H9 (cell line): Measurements from ENCODE around the gene PPP1R13L. TPM values are rescaled to one million over a fixed set of nuclear protein-coding genes. Genes with fewer than 3 reads are reported as not detected.

Experiments
- DNase-seq: peaks from one replicate; pipeline ENCODE4 v3.0.0-alpha.2; 2017
- H2AFZ ChIP-seq: one replicate; pipeline ENCODE4 v1.6.1; 2013; ENCODE audit warnings: mild to moderate bottlenecking, low read length, control low read depth, moderate library complexity
- H2AK5ac ChIP-seq: 2 replicates; pipeline ENCODE4 v1.6.1; 2013; ENCODE audit warnings: low read length, control low read depth, mixed read lengths; ENCODE audit not compliant: insufficient read length
- H2BK120ac ChIP-seq: one replicate; pipeline ENCODE4 v1.6.1; 2013; ENCODE audit warnings: low read depth, mild to moderate bottlenecking, low read length, control low read depth, inconsistent platforms; ENCODE audit not compliant: poor library complexity, severe bottlenecking
- H2BK12ac ChIP-seq: 2 replicates; pipeline ENCODE4 v1.6.1; 2013; ENCODE audit warnings: low read length, control low read depth, mixed read lengths, low read depth; ENCODE audit not compliant: insufficient read length
- H2BK15ac ChIP-seq: 2 replicates; pipeline ENCODE4 v1.6.1; 2013; ENCODE audit warnings: low read depth, low read length, control low read depth
- H2BK20ac ChIP-seq: one replicate; pipeline ENCODE4 v1.6.1; 2013; ENCODE audit warnings: low read depth, mild to moderate bottlenecking, low read length, control low read depth, inconsistent platforms; ENCODE audit not compliant: poor library complexity, severe bottlenecking
- H2BK5ac ChIP-seq: 2 replicates; pipeline ENCODE4 v1.6.1; 2013; ENCODE audit warnings: low read length, control low read depth, mixed read lengths; ENCODE audit not compliant: insufficient read length
- H3K14ac ChIP-seq: 2 replicates; pipeline ENCODE4 v1.6.1; 2013; ENCODE audit warnings: low read length, control low read depth; ENCODE audit not compliant: insufficient read depth
- H3K18ac ChIP-seq: 2 replicates; pipeline ENCODE4 v1.6.1; 2013; ENCODE audit warnings: low read depth, mild to moderate bottlenecking, mixed read lengths, low read length, control low read depth; ENCODE audit not compliant: insufficient read length
- H3K23ac ChIP-seq: 2 replicates; pipeline ENCODE4 v1.6.1; 2013; ENCODE audit warnings: low read length, control low read depth, mixed read lengths, low read depth; ENCODE audit not compliant: insufficient read length
- H3K23me2 ChIP-seq: 2 replicates; pipeline ENCODE4 v1.6.1; 2013; ENCODE audit warnings: low read depth, mild to moderate bottlenecking, mixed read lengths, low read length, control low read depth; ENCODE audit not compliant: insufficient read length, poor library complexity, severe bottlenecking
- H3K27ac ChIP-seq: 2 replicates; pipeline ENCODE4 v1.5.1; 2013; ENCODE audit warnings: low read length, control low read depth, mixed read lengths, low read depth; ENCODE audit not compliant: insufficient read length
- H3K27me3 ChIP-seq: 2 replicates; pipeline ENCODE4 v1.6.1; 2013; ENCODE audit warnings: low read length, control low read depth, inconsistent platforms; ENCODE audit not compliant: insufficient read depth
- H3K4ac ChIP-seq: 2 replicates; pipeline ENCODE4 v1.6.1; 2013; ENCODE audit warnings: low read depth, mild to moderate bottlenecking, control low read depth, inconsistent platforms, low read length, moderate library complexity
- H3K4me1 ChIP-seq: 2 replicates; pipeline ENCODE4 v1.6.1; 2013; ENCODE audit warnings: low read length, control low read depth, inconsistent platforms; ENCODE audit not compliant: insufficient read depth
- H3K4me2 ChIP-seq: 2 replicates; pipeline ENCODE4 v1.6.1; 2013; ENCODE audit warnings: low read length, control low read depth, mixed read lengths; ENCODE audit not compliant: insufficient read length, insufficient read depth
- H3K56ac ChIP-seq: 2 replicates; pipeline ENCODE4 v1.6.1; 2013; ENCODE audit warnings: low read depth, mild to moderate bottlenecking, mixed read lengths, low read length, control low read depth; ENCODE audit not compliant: insufficient read length
- H3K79me1 ChIP-seq: 2 replicates; pipeline ENCODE4 v1.6.1; 2013; ENCODE audit warnings: low read depth, mild to moderate bottlenecking, moderate library complexity, low read length, control low read depth, inconsistent platforms; ENCODE audit not compliant: insufficient read depth, poor library complexity, severe bottlenecking
- H3K79me2 ChIP-seq: 2 replicates; pipeline ENCODE4 v1.6.1; 2013; ENCODE audit warnings: low read length, control low read depth, inconsistent platforms; ENCODE audit not compliant: insufficient read depth
- H3K9ac ChIP-seq: 2 replicates; pipeline ENCODE4 v1.6.1; 2013; ENCODE audit warnings: low read length, control low read depth, mixed read lengths; ENCODE audit not compliant: insufficient read length; ENCODE audit errors: extremely low read depth
- H3K9me3 ChIP-seq: one replicate; pipeline ENCODE4 v1.6.1; 2013; ENCODE audit warnings: low read depth, low read length, inconsistent platforms; ENCODE audit not compliant: control insufficient read depth
- H3T11ph ChIP-seq: one replicate; pipeline ENCODE4 v1.6.1; 2013; ENCODE audit warnings: mild to moderate bottlenecking, low read length, control low read depth, inconsistent platforms
- H4K20me1 ChIP-seq: one replicate; pipeline ENCODE4 v1.6.1; 2013; ENCODE audit not compliant: control insufficient read depth, insufficient read length, insufficient read depth
- H4K5ac ChIP-seq: 2 replicates; pipeline ENCODE4 v1.6.1; 2013; ENCODE audit warnings: low read depth, mild to moderate bottlenecking, mixed read lengths, low read length, control low read depth; ENCODE audit not compliant: insufficient read length
- H4K8ac ChIP-seq: replicated peaks from 2 replicates; pipeline ENCODE4 v1.6.1; 2013; ENCODE audit warnings: low read length, control low read depth, mixed read lengths, low read depth; ENCODE audit not compliant: insufficient read length
- H4K91ac ChIP-seq: 2 replicates; pipeline ENCODE4 v1.6.1; 2013; ENCODE audit warnings: low read depth, mild to moderate bottlenecking, moderate library complexity, mixed read lengths, low read length, control low read depth; ENCODE audit not compliant: insufficient read length
- H3K27ac Mint-ChIP-seq, 3 experiments: 2 replicates in 2 of 3; 3 replicates in 1 of 3; pipeline ENCODE4 v1.8.0; 2020 to 2021; ENCODE audit warnings: mixed read lengths in 3 of 3, mild to moderate bottlenecking in 1 of 3, moderate library complexity in 1 of 3
- H3K27me3 Mint-ChIP-seq: 2 replicates; pipeline ENCODE4 v1.8.0; 2021; ENCODE audit warnings: low read depth, mild to moderate bottlenecking, moderate library complexity, mixed read lengths
- H3K36me3 Mint-ChIP-seq, 3 experiments: 2 replicates in 2 of 3; 3 replicates in 1 of 3; pipeline ENCODE4 v1.8.0; 2020 to 2021; ENCODE audit warnings: low read depth in 3 of 3, mixed read lengths in 3 of 3; ENCODE audit not compliant: insufficient read depth in 1 of 3
- H3K4me1 Mint-ChIP-seq, 2 experiments: 2 replicates each; pipeline ENCODE4 v1.8.0; 2020; ENCODE audit warnings: mixed read lengths in 2 of 2
- H3K4me3 Mint-ChIP-seq, 2 experiments: 2 replicates in 1 of 2; 3 replicates in 1 of 2; pipeline ENCODE4 v1.8.0; 2020 to 2021; ENCODE audit warnings: mild to moderate bottlenecking in 2 of 2, mixed read lengths in 2 of 2, moderate library complexity in 1 of 2
- H3K9me3 Mint-ChIP-seq, 2 experiments: 2 replicates in 1 of 2; 3 replicates in 1 of 2; pipeline ENCODE4 v1.8.0; 2020; ENCODE audit warnings: mild to moderate bottlenecking in 2 of 2, mixed read lengths in 2 of 2, moderate library complexity in 1 of 2
- WGBS: extraction: QIAGEN DNeasy Blood & Tissue Kit; methylation state at CpG from one replicate; pipeline ENCODE4 v1.1.7; 2013; ENCODE audit warnings: missing lambda C conversion rate, low lambda C conversion rate, mixed read lengths; ENCODE audit not compliant: insufficient read length; ENCODE audit errors: extremely low coverage; 5-methylcytosine and 5-hydroxymethylcytosine counted together
- total RNA-seq: library from RNA; stranded (reverse); gene quantifications from 2 replicates; pipeline ENCODE4 v1.2.1, GENCODE V29; 2021
- TF ChIP-seq, protein P1 (sequence below): fragments of 200-600 bp; sonication (generic); conservative IDR thresholded peaks from 3 replicates; pipeline ENCODE4 v1.8.0; 2021; ENCODE audit warnings: antibody characterized with exemption, mild to moderate bottlenecking

The PPP1R13L gene
- total RNA-seq, 1 experiment from 2014 or later: 42.6 TPM

DNA sequence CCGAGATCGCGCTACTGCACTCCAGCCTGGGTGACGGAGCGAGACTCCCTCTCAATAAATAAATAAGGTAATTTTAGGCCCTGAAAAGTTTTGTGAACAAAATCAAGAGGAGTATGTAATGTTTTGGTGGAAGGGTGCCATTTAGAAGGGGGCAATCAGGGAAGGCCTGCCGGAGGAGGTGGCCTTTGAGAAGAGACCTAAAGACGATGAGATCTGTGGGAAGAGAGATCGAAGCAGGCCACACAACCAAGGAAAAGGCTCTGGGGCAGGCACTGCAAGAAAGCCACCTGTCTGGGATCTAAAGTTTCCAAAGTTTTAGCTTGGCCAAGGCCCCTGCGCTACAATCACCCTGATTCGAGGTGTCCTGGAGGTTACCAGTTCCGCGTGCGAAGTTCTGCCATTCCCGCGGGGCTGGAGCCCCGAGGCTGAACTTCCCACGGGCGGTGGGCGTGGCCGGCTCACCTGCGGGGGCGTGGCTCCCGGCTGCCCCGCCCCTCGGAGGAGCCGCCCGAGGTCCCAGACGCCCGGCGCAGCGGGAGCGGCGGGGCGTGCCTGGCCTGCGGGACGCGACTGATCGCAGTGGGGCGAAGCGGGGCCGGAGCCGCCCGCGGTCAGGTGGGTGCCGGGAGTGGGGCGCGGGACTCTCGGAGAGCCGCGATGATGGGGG is 64.5 kb downstream of the PPP1R13L start, which contains the start of gene KLC3:
TSS of gene KLC3 (plus strand) at position 519 of the 667 bp plus-strand sequence. CDS start 4,792 bp downstream, outside the sequence.
- Histone ChIP-seq H3K14ac (no peak within 1 kb of the TSS; the same call in 1 of the 2 replicates), H3K79me1 (no peaks in the 10 kb centered on the region), H3K79me2 (no peaks in the 10 kb centered on the region), H4K20me1 (peaks cover 2% of the 10 kb centered on the region), H3K18ac (no peak within 1 kb of the TSS), H4K91ac (no peak within 1 kb of the TSS), H3K9me3 (no peaks in the 10 kb centered on the region), H3K27me3 (peaks cover 4% of the 10 kb centered on the region), H4K5ac (no peak within 1 kb of the TSS), H3K27ac (no peak within 1 kb of the TSS), H2BK15ac (no peak within 1 kb of the TSS), H3T11ph (no peak within 1 kb of the TSS), H2BK12ac (no peak within 1 kb of the TSS), H3K23me2 (peaks cover 12% of the 10 kb centered on the region), H2AK5ac (no peak within 1 kb of the TSS), H2BK120ac (no peak within 1 kb of the TSS), H3K4me2 (peak within 1 kb of the TSS; percentile 42), H3K4me1 (0 out of 2 replicates have a peak, but pooled peaks cover 2% of the 10 kb centered on the region), H2BK5ac (no peak within 1 kb of the TSS), H4K8ac (no peak within 1 kb of the TSS), H2BK20ac (no peak within 1 kb of the TSS), H2AFZ (no peak within 1 kb of the TSS), H3K23ac (no peak within 1 kb of the TSS), H3K9ac (no peak within 1 kb of the TSS), H3K4ac (no peak within 1 kb of the TSS), H3K56ac (no peak within 1 kb of the TSS)
- no peaks in the 10 kb centered on the region for H3K36me3 Mint-ChIP-seq
- peaks cover 3 to 15% of the 10 kb centered on the region in 2 experiments; a peak in 3 of 4 replicates for H3K4me1 Mint-ChIP-seq
- no peak within 1 kb of the TSS for H3K27ac Mint-ChIP-seq
- peak; percentile 68 for DNase-seq
- peak within 1 kb of the TSS; percentile 53 to 77; a peak in 4 of 5 replicates for H3K4me3 Mint-ChIP-seq
- no peaks in the 10 kb centered on the region; a peak in 2 of 5 replicates for H3K9me3 Mint-ChIP-seq
- TF ChIP-seq, protein P1, sequence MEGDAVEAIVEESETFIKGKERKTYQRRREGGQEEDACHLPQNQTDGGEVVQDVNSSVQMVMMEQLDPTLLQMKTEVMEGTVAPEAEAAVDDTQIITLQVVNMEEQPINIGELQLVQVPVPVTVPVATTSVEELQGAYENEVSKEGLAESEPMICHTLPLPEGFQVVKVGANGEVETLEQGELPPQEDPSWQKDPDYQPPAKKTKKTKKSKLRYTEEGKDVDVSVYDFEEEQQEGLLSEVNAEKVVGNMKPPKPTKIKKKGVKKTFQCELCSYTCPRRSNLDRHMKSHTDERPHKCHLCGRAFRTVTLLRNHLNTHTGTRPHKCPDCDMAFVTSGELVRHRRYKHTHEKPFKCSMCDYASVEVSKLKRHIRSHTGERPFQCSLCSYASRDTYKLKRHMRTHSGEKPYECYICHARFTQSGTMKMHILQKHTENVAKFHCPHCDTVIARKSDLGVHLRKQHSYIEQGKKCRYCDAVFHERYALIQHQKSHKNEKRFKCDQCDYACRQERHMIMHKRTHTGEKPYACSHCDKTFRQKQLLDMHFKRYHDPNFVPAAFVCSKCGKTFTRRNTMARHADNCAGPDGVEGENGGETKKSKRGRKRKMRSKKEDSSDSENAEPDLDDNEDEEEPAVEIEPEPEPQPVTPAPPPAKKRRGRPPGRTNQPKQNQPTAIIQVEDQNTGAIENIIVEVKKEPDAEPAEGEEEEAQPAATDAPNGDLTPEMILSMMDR: no peak
- H3K27me3 Mint-ChIP-seq: peaks cover 28% of the 10 kb centered on the region
- no CpG with 5 or more reads among the region's 50 CpGs for WGBS
